Tibial nerve (tissue), 4 donors: Measurements from ENCODE around the gene ASXL2. TPM values are rescaled to one million over a fixed set of nuclear protein-coding genes. Genes with fewer than 3 reads are reported as not detected.
"Not testable (repeated sequence)": the region's sequence is repeated elsewhere in the genome, so short reads cannot be mapped to it uniquely, and the experiment has no call there.

Experiments
- DNase-seq, 2 donors: peaks; one replicate each; pipeline ENCODE4 v3.0.0-alpha.2; 2019; ENCODE audit warnings: low spot score in 2 of 2
- H3K27ac ChIP-seq, 4 donors: fragments of 200-600 bp; sonication (generic) in 3 of 4; one replicate each; pipeline ENCODE4 v1.5.1; 2017 to 2019; ENCODE audit warnings: mild to moderate bottlenecking in 1 of 4
- H3K27me3 ChIP-seq, 2 donors: fragments of 200-600 bp; sonication (generic) in 1 of 2; one replicate each; pipeline versions ENCODE4 v1.5.1 to v1.6.0; 2017 to 2019
- H3K36me3 ChIP-seq, 3 donors: fragments of 200-600 bp; sonication (generic); one replicate each; pipeline ENCODE4 v1.5.1; 2018 to 2019
- H3K4me1 ChIP-seq, 4 donors: fragments of 200-600 bp; sonication (generic) in 3 of 4; one replicate each; pipeline ENCODE4 v1.5.1; 2017 to 2019
- H3K4me3 ChIP-seq, 4 donors: fragments of 200-600 bp; sonication (generic) in 3 of 4; one replicate each; pipeline ENCODE4 v1.5.1; 2017 to 2019; ENCODE audit warnings: mild to moderate bottlenecking in 1 of 4, moderate library complexity in 1 of 4
- H3K9me3 ChIP-seq, 4 donors: fragments of 200-600 bp; sonication (generic) in 3 of 4; one replicate each; pipeline ENCODE4 v1.5.1; 2017 to 2019
- CTCF ChIP-seq, 5 experiments: fragments of 200-600 bp in 3 of 5; fragments of 450-650 bp in 2 of 5; sonication (generic) in 3 of 5; IDR thresholded peaks; one replicate each; pipeline ENCODE4 v1.5.1; 2016 to 2019; ENCODE audit warnings: antibody characterized with exemption in 5 of 5, mild to moderate bottlenecking in 3 of 5, moderate library complexity in 2 of 5
- EP300 ChIP-seq, 2 donors: sonication (generic); formaldehyde crosslinking; IDR thresholded peaks; one replicate each; pipeline ENCODE4 v1.6.1; 2017; ENCODE audit warnings: antibody characterized with exemption in 2 of 2, mild to moderate bottlenecking in 1 of 2
- POLR2A ChIP-seq, 2 donors: fragments of 450-650 bp; IDR thresholded peaks; one replicate each; pipeline ENCODE4 v1.6.1; 2017; ENCODE audit warnings: antibody characterized with exemption in 2 of 2, mild to moderate bottlenecking in 2 of 2, moderate library complexity in 2 of 2
- WGBS, 2 donors: methylation state at CpG; one replicate each; pipeline ENCODE4 v1.1.5; 2018; 5-methylcytosine and 5-hydroxymethylcytosine counted together
- total RNA-seq, 4 donors: library from RNA; depleted of rRNA; stranded (reverse); fragments of >200 nt; gene quantifications; one replicate each; pipeline ENCODE4 v1.1.0, GENCODE V29; 2016

ASXL2 gene
- total RNA-seq, 4 donors from 2014 or later = 13.2 to 21.2 (median 16.5) TPM

DNA sequence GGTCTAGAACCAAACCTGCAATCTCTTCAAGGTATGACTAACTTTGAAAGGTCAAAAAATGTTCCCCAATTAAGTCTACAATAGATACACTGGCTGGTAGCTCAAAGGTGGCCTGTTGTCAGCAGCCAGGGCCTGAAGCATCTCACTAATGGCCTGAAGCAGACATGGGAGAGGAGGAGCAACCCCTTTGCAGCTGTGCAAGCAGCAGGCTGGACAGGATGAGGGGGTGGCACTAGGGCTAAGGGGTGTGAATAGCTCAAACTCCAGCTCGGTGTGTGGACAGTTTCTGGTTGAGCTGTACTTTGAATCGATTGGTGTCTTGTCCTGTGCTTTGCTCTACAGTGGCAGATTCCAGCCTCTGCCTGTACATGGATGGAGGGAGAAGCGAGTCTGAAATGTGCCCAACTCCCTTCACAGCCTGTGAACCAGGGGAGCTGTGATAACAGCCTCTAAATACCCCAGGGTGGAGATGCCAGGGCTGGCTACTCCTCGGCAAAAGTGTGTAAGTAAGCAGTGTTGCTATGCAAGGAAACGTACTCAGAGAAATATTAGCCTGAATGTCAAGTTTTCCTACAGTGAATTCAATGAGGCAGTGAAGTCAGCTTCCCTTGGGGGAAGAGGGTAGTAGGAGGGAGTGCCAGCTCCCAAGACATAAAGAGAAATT lies 170.2 kb downstream of the ASXL2 start:
- H3K4me1 ChIP-seq = peaks cover 0 to 3% (median 0%) of the 10 kb centered on the region in 4 donors
- DNase-seq = no peak
- no peaks in the 10 kb centered on the region for H3K27me3 ChIP-seq
- no peaks in the 10 kb centered on the region for H3K36me3 ChIP-seq
- H3K27ac ChIP-seq = no peak overlapping the region
- no peaks in the 10 kb centered on the region for H3K9me3 ChIP-seq
- H3K4me3 ChIP-seq = no peak overlapping the region
- TF ChIP-seq CTCF (IDR thresholded peaks at IDR 0.05) (no peak), EP300 (IDR thresholded peaks at IDR 0.05) (no peak), POLR2A (IDR thresholded peaks at IDR 0.05) (no peak)
- WGBS, 2 donors = 44 to 49% methylated on average over 5 of the region's 5 CpGs

DNA sequence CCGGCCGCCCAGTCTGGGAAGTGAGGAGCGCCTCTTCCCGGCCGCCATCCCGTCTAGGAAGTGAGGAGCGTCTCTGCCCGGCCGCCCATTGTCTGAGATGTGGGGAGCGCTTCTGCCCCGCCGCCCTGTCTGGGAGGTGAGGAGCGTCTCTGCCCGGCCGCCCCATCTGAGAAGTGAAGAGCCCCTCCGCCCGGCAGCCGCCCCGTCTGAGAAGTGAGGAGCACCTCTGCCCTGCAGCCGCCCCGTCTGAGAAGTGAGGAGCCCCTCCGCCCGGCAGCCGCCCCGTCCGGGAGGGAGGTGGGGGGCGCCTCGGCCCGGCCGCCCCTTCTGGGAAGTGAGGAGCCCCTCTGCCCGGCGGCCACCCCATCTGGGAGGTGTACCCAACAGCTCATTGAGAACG lies 172.7 kb downstream of the ASXL2 start:
- not testable (repeated sequence) for H3K27me3 ChIP-seq, H3K9me3 ChIP-seq, H3K36me3 ChIP-seq, DNase-seq, H3K4me3 ChIP-seq, H3K4me1 ChIP-seq, H3K27ac ChIP-seq
- 96 to 98% methylated on average over 25 to 28 of the region's 33 CpGs for WGBS, 2 donors

DNA sequence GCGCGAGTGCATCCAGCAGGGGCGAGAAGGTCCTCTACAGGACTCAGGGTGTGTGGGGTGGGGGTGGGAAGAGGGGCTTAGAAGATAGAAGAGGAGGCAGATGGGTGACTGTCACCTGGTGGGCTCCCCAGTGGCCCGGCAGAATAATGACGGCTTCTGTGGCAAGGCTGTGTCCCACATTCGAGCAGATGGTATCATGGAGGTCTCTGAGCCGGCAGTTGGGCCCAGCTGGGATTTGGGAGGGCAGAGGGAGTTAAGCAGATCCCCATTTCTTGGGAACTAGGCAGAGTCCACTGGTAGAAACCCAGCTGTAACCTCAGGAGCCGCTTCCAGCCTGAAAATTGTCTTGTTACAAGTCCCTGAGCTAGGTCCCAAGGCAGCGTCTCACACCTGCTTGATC lies 176.5 kb downstream of the ASXL2 start:
- 84 to 87% methylated on average over 9 of the region's 9 CpGs for WGBS, 2 donors
- no peak overlapping the region for H3K27ac ChIP-seq
- H3K36me3 ChIP-seq = no peaks in the 10 kb centered on the region
- H3K4me1 ChIP-seq = peaks cover 0 to 6% (median 0%) of the 10 kb centered on the region in 4 donors
- no peaks in the 10 kb centered on the region for H3K27me3 ChIP-seq
- no peak for DNase-seq
- H3K9me3 ChIP-seq = no peaks in the 10 kb centered on the region
- TF ChIP-seq CTCF (IDR thresholded peaks at IDR 0.05) = no peak
- no peak for TF ChIP-seq EP300 (IDR thresholded peaks at IDR 0.05)
- TF ChIP-seq POLR2A (IDR thresholded peaks at IDR 0.05) = no peak
- no peak overlapping the region for H3K4me3 ChIP-seq

- no peaks in the 10 kb centered on the region for H3K36me3 ChIP-seq
- TF ChIP-seq POLR2A (IDR thresholded peaks at IDR 0.05) (no peak), CTCF (IDR thresholded peaks at IDR 0.05) (peak; percentile 41 to 72 (median 59))
- 29 to 36% methylated on average over 6 of the region's 6 CpGs for WGBS, 2 donors
- H3K4me3 ChIP-seq = no peak overlapping the region
- H3K27me3 ChIP-seq = no peaks in the 10 kb centered on the region
- H3K27ac ChIP-seq = no peak overlapping the region
- H3K4me1 ChIP-seq = peaks cover 0 to 6% (median 0%) of the 10 kb centered on the region in 4 donors
- peak in 1 of 2 donors; percentile 17 for DNase-seq
- H3K9me3 ChIP-seq = no peaks in the 10 kb centered on the region
These were observed 178.0 kb downstream of the ASXL2 start for GRCh38 chr2:25700221-25700660.

- 86 to 87% methylated on average over 7 of the region's 7 CpGs for WGBS, 2 donors
- H3K27ac ChIP-seq = no peak overlapping the region
- no peaks in the 10 kb centered on the region for H3K36me3 ChIP-seq
- no peak overlapping the region for H3K4me3 ChIP-seq
- no peak for DNase-seq
- H3K27me3 ChIP-seq = no peaks in the 10 kb centered on the region
- no peak for TF ChIP-seq CTCF (IDR thresholded peaks at IDR 0.05)
- H3K9me3 ChIP-seq = no peaks in the 10 kb centered on the region
- H3K4me1 ChIP-seq = peaks cover 0 to 6% (median 0%) of the 10 kb centered on the region in 4 donors
These were observed 179.1 kb downstream of the ASXL2 start for GRCh38 chr2:25699216-25699615.

GRCh38 chr2:25698752-25699151 lies 179.5 kb downstream of the ASXL2 start:
- peaks cover 0 to 6% (median 0%) of the 10 kb centered on the region in 4 donors for H3K4me1 ChIP-seq
- no peak overlapping the region for H3K27ac ChIP-seq
- TF ChIP-seq POLR2A (IDR thresholded peaks at IDR 0.05) (no peak), EP300 (IDR thresholded peaks at IDR 0.05) (no peak), CTCF (IDR thresholded peaks at IDR 0.05) (no peak)
- no peak for DNase-seq
- H3K27me3 ChIP-seq = no peaks in the 10 kb centered on the region
- H3K36me3 ChIP-seq = no peaks in the 10 kb centered on the region
- no peak overlapping the region for H3K4me3 ChIP-seq
- no peaks in the 10 kb centered on the region for H3K9me3 ChIP-seq
